Esophagus muscularis mucosa (tissue), 4 donors: ENCODE results near the gene BRD7. TPM values are rescaled to one million over a fixed set of nuclear protein-coding genes. Genes with fewer than 3 reads are reported as not detected.
A peak's percentile ranks its signal among the peaks of the same experiment; 100 is the strongest.

ENCODE experiments used
- DNase-seq: peaks from one replicate; pipeline ENCODE4 v3.0.0-alpha.2; 2017; ENCODE audit errors: extremely low spot score
- H3K27ac ChIP-seq, 4 donors: fragments of 200-600 bp; sonication (generic); replicated peaks in 1 of 4; 1 replicate in 3 of 4; 2 replicates in 1 of 4; pipeline ENCODE4 v1.5.1; 2016 to 2019; ENCODE audit warnings: mild to moderate bottlenecking in 1 of 4
- H3K27me3 ChIP-seq, 4 donors: fragments of 200-600 bp; sonication (generic); one replicate each; pipeline versions ENCODE4 v1.5.1 to v1.6.0; 2016 to 2019
- H3K36me3 ChIP-seq, 4 donors: fragments of 200-600 bp; sonication (generic); one replicate each; pipeline ENCODE4 v1.5.1; 2016 to 2019
- H3K4me1 ChIP-seq, 4 donors: fragments of 200-600 bp; sonication (generic); one replicate each; pipeline ENCODE4 v1.5.1; 2016 to 2019
- H3K4me3 ChIP-seq, 4 donors: fragments of 200-600 bp; sonication (generic); 1 replicate in 2 of 4; 2 replicates in 2 of 4; pipeline ENCODE4 v1.5.1; 2016 to 2019; ENCODE audit warnings: mild to moderate bottlenecking in 4 of 4, moderate library complexity in 1 of 4
- H3K9me3 ChIP-seq, 4 donors: fragments of 200-600 bp; sonication (generic); 1 replicate in 3 of 4; 2 replicates in 1 of 4; pipeline ENCODE4 v1.5.1; 2016 to 2019
- CTCF ChIP-seq, 3 experiments: fragments of 200-600 bp in 2 of 3; fragments of 450-650 bp in 1 of 3; sonication (generic) in 2 of 3; IDR thresholded peaks; one replicate each; pipeline ENCODE4 v1.5.1; 2017 to 2019; ENCODE audit warnings: antibody characterized with exemption in 3 of 3, mild to moderate bottlenecking in 2 of 3, moderate library complexity in 1 of 3
- EP300 ChIP-seq: sonication (generic); formaldehyde crosslinking; IDR thresholded peaks from one replicate; pipeline ENCODE4 v1.6.1; 2017; ENCODE audit warnings: antibody characterized with exemption
- POLR2A ChIP-seq: fragments of 450-650 bp; IDR thresholded peaks from one replicate; pipeline ENCODE4 v1.6.1; 2017; ENCODE audit warnings: antibody characterized with exemption, moderate library complexity, mild to moderate bottlenecking, low read depth
- POLR2AphosphoS5 ChIP-seq, 2 donors: sonication (generic); formaldehyde crosslinking; IDR thresholded peaks; one replicate each; pipeline ENCODE4 v1.6.1; 2017; ENCODE audit warnings: antibody characterized with exemption in 2 of 2
- WGBS: methylation state at CpG from one replicate; pipeline ENCODE4 v1.1.5; 2018; 5-methylcytosine and 5-hydroxymethylcytosine counted together
- intact Hi-C: fragments of 100-400 bp; cut with DNase I; formaldehyde crosslinking; loops from one replicate; pipeline ENCODE4 v1.15.1; 2023
- total RNA-seq, 4 donors: library from RNA; depleted of rRNA; stranded (reverse); fragments of >200 nt; gene quantifications; one replicate each; pipeline versions ENCODE4 v1.1.0 to v1.2.1, GENCODE V29; 2016

Gene BRD7
- total RNA-seq, 4 donors from 2014 or later: 49.5 to 68.1 (median 56.5) TPM

- Histone ChIP-seq H3K27me3 (no peaks in the 10 kb centered on the region), H3K36me3 (no peaks in the 10 kb centered on the region), H3K27ac (peak overlapping the region; percentile 71 to 76 (median 75)), H3K9me3 (no peaks in the 10 kb centered on the region), H3K4me1 (peaks cover 8 to 34% (median 32%) of the 10 kb centered on the region in 4 donors), H3K4me3 (no peak overlapping the region)
- peak in 1 of 3 experiments; percentile 10 for TF ChIP-seq CTCF (IDR thresholded peaks at IDR 0.05)
- TF ChIP-seq POLR2AphosphoS5 (IDR thresholded peaks at IDR 0.05): peak; percentile 33 to 56
- TF ChIP-seq POLR2A: no peak
- no peak for TF ChIP-seq EP300
- WGBS: 79% methylated on average over 4 of the region's 10 CpGs
- DNase-seq: peak; percentile 91
- intact Hi-C loops: no loop called here
These were observed 4.0 kb upstream of the BRD7 start for GRCh38 chr16:50372611-50373344.

GRCh38 chr16:50371936-50372595 is 3.3 kb upstream of the BRD7 start:
- TF ChIP-seq CTCF (IDR thresholded peaks at IDR 0.05) (peak; percentile 29 to 55 (median 39)), POLR2A (no peak), EP300 (no peak)
- intact Hi-C loops: no loop called here
- no peaks in the 10 kb centered on the region for H3K27me3 ChIP-seq
- H3K36me3 ChIP-seq: no peaks in the 10 kb centered on the region
- H3K27ac ChIP-seq: peak overlapping the region; percentile 71 to 76 (median 75)
- H3K4me3 ChIP-seq: no peak overlapping the region
- 50% methylated on average over 6 of the region's 7 CpGs for WGBS
- peak; percentile 72 for DNase-seq
- H3K4me1 ChIP-seq: peaks cover 15 to 41% (median 39%) of the 10 kb centered on the region in 4 donors
- no peaks in the 10 kb centered on the region for H3K9me3 ChIP-seq

- intact Hi-C loops: no loop called here
- no peak overlapping the region for H3K4me3 ChIP-seq
- WGBS: 92% methylated on average over 4 of the region's 4 CpGs
- peaks cover 24 to 50% (median 48%) of the 10 kb centered on the region in 4 donors for H3K4me1 ChIP-seq
- H3K27ac ChIP-seq: no peak overlapping the region
- no peaks in the 10 kb centered on the region for H3K9me3 ChIP-seq
- TF ChIP-seq POLR2A (no peak), EP300 (no peak), CTCF (IDR thresholded peaks at IDR 0.05) (no peak), POLR2AphosphoS5 (IDR thresholded peaks at IDR 0.05) (no peak)
- peak; percentile 83 for DNase-seq
- no peaks in the 10 kb centered on the region for H3K36me3 ChIP-seq
- no peaks in the 10 kb centered on the region for H3K27me3 ChIP-seq
These were observed 2.4 kb upstream of the BRD7 start for GRCh38 chr16:50371036-50371716.

DNA sequence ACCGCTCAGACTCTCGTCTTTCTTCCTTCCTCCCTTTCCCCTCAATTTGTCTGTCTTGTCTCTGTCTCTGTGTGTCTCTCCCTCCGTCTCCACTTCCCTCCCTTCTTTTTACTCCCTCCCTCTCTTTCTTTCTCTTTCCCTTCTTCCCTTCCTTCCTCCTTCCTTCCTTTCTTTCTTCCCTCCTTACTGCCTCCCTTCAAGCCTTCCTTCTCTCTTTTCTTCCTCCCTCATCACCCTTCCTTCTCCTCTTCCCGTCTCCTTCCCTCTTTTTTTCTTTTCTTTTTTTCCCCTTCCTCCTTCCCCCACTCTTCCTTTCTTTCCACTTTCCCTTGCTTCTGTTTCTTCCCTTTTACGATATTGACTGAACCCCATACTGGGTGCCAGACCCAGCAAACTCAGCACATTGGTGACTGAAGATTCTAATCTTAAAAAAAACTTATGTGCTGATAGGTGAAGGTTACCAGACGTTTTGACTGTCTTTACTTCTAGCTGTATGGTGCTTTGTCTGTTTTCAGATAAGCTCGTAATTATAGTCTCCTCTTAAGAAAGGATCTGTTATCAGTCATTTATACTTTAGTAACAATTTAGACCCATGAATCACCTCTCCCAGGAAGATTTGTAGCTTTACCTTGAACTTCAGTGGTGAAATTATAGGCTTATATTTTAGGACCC is 481 bp upstream of the BRD7 start:
- no peak for TF ChIP-seq CTCF (IDR thresholded peaks at IDR 0.05)
- peak in 1 of 2 donors; percentile 63 for TF ChIP-seq POLR2AphosphoS5 (IDR thresholded peaks at IDR 0.05)
- peaks cover 0 to 9% (median 4%) of the 10 kb centered on the region in 4 donors for H3K36me3 ChIP-seq
- H3K27me3 ChIP-seq: no peaks in the 10 kb centered on the region
- peak overlapping the region; percentile 72 to 81 (median 74) for H3K27ac ChIP-seq
- 18% methylated on average over 7 of the region's 7 CpGs for WGBS
- peaks cover 30 to 69% (median 67%) of the 10 kb centered on the region in 4 donors for H3K4me1 ChIP-seq
- peak overlapping the region; percentile 77 to 99 (median 98) for H3K4me3 ChIP-seq
- intact Hi-C loops: loop anchor here (2.0 to 10.0 kb wide), 7 partner anchors 122 to 373 kb away; partner anchors contain the start of genes CYLD, HEATR3, NKD1 and TENT4B
- no peak for DNase-seq
- H3K9me3 ChIP-seq: no peaks in the 10 kb centered on the region
